Globus pallidus (tissue), 1 donor: Measurements from ENCODE around the gene CBFA2T3.

Experiments
- DNase-seq: peaks from one replicate; pipeline ENCODE4 v3.0.0-alpha.2; 2015; ENCODE audit warnings: low spot score

The CBFA2T3 gene

DNA sequence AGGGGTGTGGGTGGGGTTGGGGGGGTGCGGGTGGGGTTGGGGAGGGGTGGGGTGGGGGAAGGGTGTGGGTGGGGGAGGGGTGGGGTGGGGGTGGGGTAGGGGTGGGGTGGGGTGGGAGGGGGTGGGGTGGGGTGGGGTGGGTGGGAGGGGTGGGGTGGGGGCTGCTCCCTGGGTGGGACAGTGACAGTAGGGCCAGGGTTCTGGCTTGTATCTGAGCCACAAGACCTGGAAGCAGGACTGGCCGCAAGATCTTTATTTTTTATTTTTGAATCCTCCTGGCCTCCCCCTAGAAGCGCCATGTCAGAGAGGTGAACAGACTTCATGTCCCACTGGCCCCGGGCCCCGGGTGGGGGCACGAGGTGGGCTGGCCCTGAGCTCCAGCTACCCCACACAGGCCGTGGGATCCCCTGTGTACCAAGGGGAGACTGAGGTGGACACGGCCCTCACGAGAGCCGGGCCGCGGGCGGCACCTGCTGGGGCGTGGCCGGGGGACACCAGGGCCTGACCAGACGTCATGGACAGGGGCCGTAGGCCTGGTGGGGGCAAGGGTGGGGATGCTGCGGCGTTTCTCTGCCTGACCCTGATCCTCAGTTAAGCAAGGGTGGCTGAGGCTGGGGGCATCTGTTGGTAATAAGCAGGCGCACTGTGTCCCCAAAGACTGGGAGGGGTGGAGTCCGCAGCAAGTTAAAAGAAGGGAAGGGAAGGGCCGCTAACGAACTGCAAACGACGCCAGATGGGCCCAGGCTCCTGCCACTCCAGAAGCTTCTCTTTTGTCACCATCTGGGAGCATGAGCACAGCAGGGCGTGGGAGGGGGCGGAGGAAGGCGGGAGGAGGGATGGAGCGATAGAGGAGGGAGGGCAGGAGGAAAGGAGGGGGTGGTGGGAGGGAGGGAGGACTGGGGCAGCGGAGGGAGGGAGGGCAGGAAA is 88.3 kb downstream of the CBFA2T3 start:
- no peak for DNase-seq

DNA sequence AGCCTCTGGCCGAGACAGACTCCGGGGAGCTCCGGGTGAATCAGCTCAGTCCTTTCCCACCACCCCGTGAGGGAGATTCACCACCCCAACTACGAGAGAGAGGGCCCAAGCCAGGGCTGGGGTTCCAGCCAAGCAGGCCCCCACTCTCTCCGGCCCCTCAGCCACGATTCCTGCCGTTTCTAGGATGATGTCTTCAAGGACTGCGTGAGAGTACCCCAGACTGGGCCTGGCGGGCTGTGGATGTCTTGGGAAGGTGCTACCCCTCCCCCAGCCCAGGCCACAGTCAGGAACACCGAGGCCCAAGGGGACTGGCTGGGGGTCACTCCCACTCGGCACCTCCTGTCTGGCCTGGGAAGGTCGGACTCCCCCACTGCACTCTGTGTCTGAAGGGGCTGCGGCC is 89.0 kb downstream of the CBFA2T3 start:
- no peak for DNase-seq

DNA sequence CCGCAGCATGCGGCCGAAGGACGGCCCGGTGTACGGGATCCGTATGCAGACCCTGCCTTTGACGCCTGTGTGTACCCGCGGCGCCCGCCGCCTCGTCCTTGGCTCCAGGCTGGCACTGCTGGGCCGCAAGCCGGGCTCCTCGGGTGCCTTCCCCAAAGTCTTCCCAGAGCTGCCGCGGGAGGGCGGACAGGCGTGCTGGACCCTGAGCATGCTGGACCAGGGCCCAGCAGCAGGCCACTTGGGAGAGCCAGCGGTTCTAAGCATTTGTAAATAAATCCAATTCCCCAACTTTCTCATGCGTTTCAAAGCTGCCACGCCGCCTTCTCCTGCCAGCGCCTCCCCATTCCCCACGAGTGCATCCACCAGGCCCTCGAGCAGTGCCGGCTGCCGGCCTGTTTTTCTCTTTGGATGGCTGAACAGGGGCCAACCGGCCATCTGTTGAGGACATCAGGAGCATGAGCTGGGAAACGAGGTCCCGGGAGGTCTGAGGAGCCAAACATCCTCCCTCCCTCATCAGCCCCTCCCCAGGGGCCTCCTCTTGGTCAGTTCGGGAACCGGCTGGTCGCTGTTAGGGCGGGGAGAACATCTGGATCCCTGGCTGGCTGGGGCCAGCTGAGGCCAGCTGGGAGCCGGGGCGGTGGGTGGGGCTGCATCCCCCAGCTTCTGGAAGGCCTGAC is 90.0 kb downstream of the CBFA2T3 start:
- no peak for DNase-seq

DNA sequence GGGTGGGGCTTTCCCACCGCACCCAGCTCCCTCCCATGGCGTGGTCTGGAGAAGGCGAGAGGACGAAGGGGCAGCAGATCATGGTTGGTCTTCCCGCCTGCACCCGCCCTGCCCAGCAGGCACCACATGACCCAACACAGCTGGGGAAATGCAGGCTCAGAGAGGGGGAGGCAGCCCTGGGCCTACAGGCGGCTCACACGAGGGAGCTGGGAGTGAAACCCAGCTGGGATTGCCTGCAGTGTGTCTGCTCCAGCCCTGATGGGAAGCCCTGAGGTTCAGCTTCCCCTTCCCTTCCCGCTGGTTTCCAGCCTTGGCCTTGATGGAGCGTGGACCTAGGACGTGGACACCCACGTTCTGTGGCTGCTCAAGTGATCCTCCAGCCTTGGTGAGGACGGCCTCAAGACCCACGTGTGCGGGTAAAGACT is 90.6 kb downstream of the CBFA2T3 start:
- no peak for DNase-seq

DNA sequence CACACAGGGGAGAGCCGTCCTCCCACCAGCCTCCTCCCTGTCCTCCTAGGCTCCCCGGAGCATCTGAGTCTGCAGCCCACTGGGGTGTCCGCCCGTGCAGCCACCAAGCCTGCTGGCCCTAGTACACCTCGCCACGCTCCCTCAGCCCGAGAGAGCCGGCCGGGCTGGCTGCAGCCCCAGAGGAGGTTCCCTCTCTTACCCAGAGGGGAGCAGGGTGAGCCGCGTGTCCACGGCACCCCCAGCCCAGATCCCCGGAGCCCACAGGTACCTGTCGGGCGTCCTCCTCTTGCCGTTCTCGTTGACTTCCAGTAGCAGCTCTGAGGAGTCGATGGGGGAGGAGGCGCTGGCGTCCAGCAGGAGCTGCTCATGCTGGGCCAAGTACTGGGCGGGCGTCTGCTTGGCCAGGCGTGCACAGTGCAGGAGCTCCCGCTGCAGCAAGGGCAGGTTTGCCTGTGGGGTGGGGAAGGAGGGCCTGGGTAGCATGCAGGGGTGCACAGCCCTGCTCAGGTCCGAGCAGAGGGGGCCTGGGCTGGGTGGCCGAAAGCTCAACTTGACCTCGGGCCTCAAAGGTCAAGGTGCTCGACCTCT is 91.2 kb downstream of the CBFA2T3 start:
- no peak for DNase-seq

DNA sequence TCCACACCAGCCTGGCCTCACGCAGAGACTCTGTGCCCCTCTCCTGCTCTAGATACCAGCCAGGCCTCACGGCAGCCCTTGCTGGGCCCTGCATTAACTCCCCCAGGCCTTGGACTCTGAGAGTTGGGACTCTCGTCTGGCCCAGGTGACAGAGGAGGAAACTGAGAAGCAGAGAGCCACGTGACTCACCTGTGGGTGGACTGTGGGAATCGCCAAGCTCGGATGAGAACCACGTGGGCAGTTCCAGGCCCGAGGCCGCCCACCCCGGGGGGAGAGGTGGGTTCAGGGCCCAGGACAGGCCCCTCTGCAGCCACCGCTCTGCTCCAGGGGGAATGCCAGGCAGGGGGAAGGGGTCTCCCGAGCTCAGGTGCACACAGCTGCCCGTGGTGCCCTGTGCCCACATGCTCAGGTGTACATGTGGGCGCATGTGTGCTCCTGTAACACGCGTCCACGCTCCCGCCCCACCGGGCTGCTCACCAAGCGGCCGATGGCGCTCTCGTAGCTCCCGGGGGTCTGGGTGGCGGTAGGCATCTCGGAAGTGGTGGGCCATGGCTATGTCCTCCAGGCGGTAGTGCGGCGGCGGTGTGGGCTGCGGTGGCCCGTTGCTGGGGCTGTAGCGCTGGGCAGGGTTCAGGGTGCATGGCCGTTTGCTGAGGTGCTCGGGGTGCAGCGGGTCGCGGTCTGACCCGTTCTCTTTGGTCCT is 92.3 kb downstream of the CBFA2T3 start:
- no peak for DNase-seq

DNA sequence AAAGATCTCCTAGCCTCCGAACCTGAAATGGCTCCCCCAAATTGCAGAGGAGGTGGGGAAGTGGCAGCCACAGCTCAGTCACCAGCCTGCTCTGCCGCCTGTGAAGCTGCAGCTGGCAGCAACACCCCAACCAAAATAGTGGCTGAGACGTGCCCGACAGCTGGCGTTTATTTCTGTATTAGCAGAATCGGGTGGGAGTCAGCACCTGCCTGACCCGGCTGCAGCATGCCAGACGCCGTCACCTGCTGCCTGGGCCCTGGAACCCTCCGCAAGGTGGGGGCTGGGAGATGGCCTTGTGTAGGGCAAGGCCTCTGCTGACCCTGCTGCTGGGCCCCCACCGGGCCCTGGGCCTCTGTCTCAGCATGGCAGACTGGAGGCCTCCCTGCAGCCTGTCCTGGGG is 93.1 kb downstream of the CBFA2T3 start:
- no peak for DNase-seq

DNA sequence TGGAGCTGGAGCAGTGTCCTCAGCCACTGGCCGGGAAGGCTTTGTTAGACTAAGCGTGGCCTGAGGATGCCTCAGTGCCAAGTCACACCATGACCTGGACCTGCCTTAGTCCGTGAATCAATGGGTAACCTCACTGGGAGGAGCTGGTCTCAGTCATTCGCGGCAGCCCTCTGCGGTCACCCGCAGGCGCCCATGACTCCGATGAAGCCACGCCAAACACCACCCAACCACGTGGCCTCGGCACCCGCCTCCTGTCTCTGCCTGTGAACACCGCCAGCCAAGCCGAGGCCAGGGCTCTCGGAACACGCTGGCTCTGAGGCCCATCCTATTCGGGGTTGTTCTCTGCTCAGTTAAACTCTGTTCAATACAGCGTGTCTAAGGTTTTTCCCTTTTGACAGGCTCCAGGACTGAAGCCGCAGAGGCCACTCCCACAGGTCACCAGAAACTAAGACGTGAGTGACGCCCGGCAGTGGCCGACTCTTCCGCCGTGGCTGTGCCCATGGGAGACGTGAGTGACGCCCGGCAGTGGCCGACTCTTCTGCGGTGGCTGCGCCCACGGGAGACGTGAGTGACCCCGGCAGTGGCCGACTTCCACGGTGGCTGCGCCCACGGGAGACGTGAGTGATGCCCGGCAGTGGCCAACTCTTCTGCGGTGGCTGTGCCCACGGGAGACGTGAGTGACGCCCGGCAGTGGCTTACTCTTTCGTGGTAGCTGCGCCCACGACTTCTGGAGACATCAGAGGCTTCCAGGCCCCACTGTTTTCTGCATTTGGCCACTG is 93.7 kb downstream of the CBFA2T3 start:
- DNase-seq: no peak

DNA sequence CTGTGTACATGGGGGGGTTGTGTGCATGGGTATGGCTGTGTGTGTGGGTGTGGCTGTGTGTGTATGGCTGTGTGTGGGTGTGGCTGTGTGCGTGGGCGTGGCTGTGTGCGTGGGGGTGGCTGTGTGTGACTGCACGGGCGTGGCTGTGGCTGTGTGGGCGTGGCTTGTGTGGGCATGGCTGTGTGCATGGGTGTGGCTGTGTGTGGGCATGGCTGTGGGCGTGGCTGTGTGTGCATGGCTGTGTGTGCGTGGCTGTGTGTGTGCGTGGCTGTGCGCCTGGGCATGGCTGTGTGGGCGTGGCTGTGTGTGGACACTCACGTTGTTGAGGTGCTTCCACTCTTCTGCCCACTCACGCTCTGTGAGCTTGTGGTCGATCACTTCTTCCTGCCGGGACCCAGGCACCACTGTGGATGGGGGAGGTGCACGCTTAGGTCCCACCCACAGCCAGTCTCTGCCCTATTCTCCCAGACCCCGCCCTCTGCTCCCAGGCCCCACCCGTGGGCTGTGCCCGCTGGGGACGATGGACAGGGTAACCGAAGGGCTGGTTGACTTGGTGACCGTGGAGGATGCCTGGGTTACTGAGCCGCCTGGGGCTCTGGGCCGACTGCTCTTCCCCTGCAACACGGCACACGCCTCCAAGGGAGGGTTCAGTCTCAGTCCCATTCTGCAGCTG is 94.5 kb downstream of the CBFA2T3 start:
- no peak for DNase-seq

DNA sequence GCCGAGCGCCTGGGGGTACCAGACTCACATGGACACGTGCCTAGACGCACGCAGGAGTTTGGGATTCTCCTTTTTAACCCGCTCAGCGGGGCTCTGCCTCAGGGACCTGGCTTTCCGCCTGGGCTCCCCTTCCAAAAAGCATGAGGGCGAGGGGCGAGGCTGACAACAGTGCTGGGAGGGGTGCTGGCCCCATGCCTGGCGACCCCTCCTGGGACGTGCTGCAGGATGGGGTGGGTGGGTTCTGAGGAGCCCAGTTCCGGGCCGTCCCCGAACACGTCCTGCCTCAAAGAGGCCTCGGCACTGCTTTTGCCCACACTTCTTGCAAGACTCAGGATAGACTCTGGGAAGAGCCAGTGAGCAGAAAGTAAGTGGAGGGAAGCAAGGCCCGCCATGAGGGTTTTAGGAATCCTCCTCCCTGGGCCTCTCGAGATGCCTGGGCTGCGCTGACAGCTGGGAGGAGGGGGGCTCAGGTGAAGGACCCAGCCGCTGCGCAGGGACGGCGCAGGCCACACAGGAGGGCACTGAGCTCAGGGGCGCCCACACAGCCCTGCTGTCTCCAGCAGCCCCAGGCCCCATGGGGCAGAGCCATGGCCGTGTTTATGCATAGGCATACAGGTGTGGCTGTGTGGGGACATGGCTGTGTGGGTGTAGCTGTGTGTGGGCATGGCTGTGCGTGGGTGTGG is 95.2 kb downstream of the CBFA2T3 start:
- DNase-seq: no peak

DNA sequence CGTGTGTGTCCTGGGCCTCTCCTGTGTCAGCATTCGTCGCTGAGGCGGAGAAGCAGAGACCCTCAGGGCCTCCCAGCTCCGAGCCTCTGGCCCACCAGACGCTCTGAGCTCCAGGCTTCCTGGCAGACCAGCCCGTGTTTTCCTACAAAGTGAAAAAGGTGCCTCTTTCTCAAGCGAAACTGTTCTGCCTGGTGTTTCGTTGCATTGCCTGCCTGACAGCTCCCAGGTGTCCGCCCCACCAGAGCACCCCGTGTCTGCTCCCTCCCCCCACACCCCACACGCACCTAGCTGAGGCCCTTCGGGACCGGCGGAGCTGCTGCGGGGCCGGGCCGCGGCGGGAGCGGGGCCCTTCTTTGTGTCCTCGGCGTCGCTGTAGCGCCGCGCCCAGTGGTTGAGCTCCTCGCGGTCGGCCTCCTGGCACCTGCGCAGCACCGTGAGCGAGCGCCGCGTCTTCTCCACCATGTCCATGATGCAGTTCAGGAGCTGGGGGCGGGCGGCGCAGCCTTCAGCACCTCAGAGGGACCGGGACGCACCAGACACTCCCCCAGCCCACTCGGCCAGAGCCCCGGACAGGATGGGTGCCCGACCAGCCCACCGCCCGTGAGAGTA is 95.9 kb downstream of the CBFA2T3 start:
- DNase-seq: no peak

DNA sequence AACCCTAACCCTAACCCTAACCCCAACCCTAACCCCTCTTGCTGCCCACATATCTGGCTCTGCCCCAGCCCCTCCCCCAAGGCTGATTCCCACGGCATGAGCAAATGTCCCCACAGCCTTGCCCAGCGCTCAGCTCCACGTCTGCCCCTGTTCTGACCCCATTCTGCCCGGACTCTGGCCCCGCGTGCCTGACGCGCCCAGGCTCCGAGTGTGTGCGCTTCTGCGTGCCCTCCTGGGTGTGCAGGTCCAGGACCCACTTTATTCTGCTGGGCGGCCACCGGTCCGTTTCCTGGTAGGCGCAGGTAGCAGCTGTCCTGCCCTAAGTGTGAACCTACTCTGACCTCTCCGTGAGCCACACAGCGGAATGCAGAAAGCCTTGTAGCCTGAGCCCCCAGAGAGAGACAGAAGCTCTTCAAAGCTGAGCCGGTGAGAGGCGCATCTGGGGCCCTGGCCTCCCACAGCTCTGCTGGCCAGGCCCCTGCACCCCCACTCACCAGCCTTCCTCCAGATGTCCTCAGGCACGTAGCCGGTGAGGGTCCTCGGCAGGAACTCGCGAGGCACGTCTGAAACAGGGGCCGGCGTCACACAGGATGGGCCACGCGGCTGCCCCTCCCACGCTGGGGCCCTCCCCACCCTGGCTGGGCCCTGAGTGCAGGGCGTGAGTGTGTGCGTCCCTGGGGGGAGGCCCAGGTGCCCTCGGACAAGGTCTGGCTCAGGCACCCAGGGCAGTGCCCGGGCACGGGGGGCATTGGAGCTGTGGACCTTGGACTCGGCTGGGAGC is 96.6 kb downstream of the CBFA2T3 start:
- DNase-seq: no peak

DNA sequence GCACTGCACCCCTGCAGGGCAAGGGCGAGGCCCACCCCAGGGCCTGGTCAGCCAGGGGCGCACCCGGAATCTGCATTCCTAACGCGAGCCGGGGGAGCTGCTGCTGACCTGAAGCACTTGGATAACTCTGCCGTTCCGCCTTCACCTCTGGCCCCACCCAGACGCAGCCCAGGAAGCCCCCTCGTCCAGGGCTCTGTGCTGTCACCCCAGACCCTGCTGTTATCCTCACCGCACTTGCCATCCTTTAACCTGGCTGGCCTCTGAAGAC is 97.3 kb downstream of the CBFA2T3 start:
- no peak for DNase-seq

DNA sequence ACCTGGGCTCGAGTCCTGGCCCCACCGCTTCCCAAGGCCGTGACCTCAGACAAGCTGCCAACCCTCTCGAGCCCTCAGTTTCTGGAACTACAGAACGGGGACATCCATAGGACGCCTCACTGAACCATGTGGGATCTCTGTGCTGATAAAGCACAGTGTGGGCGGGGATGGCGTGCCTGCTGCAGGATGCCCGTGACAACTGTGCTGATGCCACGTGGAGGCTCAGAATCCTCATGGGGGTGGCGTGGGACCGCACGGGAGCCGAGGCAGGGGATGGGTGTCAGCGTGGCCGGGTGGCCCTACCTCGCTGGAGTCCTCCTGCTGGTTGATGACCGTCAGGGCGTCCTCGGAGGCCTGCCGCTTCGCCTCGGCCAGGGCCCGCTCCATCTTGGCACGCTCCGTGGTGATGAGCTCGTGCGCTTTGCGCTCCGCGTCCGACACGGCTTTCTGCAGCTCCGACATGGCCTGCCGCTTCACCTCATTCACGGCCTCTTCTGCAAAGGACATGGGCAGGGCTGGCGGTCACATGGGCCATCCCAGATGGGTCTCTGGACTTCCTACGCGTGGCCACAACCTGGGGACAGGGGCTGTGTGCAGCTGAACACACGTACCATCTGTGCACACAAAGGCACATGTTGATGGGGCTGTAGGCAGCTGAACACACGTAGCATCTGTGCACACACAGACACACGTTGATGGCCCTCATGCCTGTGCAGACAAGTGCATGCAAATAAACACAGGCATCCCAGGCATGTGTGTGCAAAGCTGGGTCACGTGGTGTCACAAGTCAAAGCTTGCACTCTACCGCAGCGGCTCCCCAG is 97.8 kb downstream of the CBFA2T3 start:
- DNase-seq: no peak

DNA sequence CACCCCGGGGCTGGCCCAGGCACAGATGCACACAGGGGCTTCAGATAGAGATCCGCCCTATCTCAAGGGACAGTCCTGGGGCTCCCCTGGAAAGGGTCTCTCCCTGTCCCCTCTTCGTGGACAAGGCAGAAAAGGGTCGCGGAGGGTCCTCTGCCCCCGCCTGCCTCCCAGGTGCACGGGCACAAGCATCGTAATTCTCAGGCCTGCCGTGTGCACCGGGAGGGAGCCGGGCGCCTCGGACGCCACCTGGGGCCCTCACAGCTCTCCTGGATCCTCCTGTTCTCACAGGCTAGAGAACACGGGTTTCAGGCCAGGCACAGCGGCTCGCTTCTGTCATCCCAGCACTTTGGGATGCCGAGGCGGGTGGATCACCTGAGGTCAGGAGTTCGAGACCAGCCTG is 98.7 kb downstream of the CBFA2T3 start:
- no peak for DNase-seq

DNA sequence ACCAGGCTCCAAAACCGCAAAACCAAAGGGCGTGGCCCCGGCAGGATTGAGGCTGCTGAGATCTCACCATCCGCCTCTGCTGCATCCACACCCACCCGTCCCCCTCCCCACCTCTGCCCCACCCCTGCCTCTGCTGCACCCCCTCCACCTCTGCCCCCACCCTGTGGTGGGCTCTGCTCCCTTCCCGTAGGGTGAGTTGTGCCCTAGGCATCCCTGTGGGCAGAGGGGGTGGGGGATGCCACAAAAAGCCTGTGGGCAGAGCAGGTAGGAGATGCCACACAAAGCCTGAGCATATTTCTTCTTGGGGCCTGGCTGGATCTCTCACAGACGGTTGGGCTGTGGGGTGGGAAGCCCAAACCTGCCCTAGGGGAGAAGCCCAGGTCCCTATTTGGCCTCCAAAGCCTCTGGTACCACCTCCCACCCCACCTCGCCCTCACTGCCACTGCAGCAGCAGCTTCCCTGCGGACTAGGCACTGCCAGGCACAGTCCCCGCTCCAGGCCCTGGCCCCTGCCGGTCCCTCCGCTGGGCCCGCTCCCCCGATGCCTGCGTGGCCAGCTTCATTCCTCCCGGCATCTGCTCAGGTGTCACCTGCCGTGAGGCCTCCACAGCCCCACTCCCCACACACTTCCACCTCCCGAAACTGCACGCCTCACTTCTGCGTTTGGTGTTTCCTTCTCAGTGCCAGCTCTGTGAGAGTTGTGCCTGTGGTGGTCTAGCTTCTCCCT is 99.3 kb downstream of the CBFA2T3 start:
- no peak for DNase-seq

DNA sequence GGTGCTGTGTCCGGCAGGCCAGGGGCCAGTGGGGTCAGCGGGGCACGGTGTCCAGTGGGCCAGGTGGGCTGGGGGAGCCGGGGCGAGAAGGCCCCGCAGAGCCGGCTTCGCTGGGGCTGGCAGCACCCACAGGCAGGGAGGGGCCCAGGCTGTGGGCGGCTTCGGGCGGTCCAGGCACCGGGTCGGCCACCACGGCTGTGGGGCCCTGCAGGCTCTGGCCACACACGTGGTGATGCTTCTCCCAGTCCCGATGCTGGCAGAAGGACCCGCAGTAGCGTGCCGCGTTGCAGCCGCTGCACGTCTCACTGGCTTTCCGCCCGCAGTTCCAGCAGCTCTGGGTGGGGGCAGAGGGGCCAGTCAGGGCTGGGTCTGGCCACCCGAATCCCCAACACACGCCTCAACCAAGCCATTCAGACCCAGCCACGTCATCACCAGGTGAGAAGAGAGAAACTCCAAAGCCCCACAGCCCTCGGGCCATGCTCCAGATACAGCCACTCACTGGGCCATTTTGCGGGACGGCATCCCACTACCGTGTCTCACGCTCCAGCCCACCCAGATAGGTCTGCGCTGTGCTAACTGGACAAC is 100.0 kb downstream of the CBFA2T3 start:
- no peak for DNase-seq
